Smooth muscle cell of the brain vasculature (primary cell): ENCODE measurements around the gene TACC2.

Experiments used
- DNase-seq: peaks from one replicate; pipeline ENCODE4 v3.0.0-alpha.2; 2012; ENCODE audit warnings: low read depth, low spot score

TACC2 gene

DNA sequence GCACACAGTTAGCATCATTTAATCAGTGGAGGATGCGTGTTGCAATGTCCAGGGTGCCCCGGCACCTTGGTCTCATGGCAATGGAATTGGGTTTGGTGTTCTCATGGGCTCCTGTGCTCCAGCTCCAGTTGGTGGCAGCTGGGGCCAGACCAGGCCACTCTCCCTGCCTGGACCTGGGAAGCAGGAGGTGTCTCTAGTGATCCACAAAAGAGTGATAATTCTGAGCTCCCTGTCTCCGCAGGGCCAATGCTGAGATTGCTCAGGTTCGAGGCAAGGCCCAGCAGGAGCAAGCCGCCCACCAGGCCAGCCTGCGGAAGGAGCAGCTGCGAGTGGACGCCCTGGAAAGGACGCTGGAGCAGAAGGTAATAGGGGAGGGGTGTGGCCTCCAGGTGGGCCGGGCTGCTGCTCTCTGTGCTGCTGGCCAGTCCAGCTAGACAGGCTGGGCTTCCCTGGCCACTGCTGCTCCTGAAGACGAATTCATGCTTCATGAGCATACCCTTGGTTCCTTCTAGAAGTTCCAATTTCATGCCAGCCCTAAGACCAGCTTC lies 260.4 kb downstream of the TACC2 start:
- DNase-seq = no peak

GRCh38 chr10:122249991-122250750 lies 261.2 kb downstream of the TACC2 start:
- DNase-seq = no peak

GRCh38 chr10:122251459-122252255 lies 262.7 kb downstream of the TACC2 start:
- DNase-seq = no peak

DNA sequence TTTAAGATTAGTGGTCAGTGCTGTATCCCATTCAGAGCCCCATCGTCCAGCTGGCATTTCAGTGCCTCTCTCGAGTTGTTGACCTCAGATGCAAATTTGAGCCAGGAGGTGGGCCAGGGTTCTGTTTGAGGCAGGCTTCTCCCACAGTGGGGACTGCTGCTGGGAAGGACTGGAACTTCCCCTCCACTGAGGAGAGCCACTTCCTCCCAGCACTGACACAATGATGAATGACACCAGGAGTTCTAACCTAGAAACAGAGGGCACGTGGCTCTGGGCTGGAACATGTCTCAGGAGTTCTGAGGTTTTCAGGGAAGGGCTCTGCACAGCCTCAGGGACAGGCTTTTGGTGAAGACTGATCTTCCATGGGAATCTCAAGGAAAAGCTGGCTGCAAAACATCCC lies 263.8 kb downstream of the TACC2 start:
- DNase-seq = no peak

- no peak for DNase-seq
These were observed 264.6 kb downstream of the TACC2 start for GRCh38 chr10:122253605-122254004.

DNA sequence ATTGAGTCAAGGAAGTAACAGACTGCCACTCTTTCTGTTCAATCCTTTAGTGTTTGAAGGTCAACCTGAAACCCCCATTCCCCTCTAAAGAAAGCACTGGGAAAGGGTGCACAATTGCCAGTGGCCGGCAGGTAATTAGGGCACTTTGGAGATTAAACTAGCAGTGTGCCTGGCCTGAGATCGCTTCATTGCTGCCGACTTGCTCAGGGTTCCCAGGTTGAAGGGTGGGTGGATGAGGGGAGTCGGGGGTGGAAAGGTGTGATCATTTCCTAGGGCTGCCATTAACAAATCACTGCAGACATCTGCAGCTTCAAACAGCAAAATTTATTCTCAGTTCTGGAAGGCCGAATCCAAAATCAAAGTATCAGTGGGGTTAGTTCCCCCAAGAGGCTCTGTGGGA lies 265.9 kb downstream of the TACC2 start:
- no peak for DNase-seq

DNA sequence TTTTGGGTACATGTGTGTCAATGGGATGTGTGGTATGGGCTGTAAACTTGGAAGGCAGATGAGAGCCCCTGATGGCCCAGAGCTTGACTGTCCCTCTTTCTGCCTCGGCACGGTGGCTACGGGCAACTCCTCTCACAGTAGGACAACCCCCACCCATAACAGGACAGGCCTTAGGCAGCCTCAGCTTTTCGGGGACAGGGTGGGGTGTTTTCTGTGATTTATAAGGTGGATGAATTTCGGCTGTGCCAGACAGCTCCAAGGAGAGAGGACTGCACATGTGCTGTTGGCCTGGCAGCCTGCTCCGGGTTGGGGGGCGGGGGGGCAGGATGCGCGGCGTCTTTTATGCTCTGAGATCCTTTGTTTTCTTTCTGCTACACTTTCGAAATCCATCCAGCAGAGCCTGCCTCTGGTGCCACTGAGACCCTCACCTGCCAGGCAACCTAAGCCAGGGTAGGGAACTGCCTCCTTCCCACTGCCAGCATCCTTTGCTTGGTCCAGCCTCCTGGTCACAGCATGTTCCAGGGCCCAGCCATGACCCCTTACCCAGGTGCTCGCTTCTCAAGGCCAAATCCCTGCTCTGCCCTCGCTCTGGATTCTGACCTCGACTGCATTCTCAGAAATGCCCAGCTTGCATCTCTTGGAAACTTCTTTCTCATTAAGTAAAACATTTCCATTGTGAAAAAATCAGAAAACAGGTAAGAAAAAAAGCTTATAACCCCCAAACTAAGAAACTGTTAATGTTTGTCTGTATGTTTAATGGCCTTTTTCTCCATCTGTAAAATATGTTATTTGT lies 266.7 kb downstream of the TACC2 start:
- no peak for DNase-seq

DNA sequence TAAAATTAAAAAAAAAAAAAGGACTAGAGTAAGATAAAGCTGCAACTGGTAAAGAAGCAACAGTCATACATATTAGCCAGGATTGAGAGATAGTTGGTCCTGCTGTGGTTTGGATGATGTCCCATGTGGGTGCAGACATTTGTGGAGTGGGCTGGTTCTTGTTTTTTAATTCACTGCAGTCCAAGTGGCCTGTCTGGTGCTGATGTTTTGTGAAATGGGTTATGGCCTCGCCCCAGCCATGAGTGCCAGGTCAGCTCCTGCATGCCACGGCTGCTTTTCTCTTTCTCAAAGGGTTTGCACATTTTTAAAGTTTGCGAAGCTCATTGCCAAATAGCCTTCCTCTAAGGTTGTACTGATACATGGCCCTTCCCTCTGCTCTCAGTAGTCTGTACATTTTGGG lies 268.1 kb downstream of the TACC2 start:
- no peak for DNase-seq

DNA sequence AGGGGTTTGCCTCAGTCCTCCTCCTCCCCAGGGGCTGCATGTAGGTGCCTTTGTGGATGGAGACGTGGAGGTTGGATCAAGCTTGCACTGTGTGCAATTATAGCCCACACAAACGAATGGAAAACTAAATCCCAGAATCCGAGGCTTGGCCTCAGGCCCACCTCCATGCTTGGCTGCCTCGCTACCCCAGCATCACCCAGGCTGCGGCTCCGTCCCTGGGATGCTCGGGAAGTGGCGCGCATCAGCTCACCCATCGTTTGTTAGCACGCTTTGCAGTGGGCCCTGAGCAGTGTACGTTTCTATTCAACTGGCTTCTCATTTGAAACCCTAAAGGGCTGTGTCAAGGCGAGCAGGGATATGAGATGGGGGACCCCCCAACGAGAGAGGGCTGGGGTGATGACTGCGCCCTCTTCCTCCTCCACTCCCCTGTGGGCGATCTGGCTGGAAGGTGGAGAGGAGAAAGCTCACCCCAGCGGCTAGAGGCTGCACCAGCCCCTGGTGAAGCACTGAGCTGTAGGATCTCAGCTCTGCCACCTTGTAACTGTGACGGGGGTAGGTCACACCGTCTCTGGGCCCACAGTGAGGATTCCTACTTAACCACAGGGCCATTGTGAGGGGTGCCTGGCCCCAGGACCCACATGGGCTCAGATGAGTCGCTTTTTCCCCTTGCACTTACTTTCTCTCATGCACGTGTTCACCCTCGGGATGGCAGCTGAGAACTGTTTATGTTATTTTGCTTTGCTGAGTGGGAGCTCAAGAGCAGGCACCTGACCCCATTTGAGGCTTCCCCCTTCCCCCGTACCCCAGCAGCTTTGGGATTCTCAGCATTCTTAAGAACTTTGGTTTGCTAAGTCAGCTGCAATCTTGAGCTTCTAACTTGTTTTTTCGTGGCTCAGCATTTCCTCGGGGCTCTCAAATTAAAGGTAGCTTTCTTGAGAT lies 269.4 kb downstream of the TACC2 start:
- DNase-seq = no peak

- DNase-seq = no peak
These were observed 270.1 kb downstream of the TACC2 start for GRCh38 chr10:122259075-122259466.

- DNase-seq = no peak
These were observed 272.6 kb downstream of the TACC2 start for GRCh38 chr10:122261584-122261983.

DNA sequence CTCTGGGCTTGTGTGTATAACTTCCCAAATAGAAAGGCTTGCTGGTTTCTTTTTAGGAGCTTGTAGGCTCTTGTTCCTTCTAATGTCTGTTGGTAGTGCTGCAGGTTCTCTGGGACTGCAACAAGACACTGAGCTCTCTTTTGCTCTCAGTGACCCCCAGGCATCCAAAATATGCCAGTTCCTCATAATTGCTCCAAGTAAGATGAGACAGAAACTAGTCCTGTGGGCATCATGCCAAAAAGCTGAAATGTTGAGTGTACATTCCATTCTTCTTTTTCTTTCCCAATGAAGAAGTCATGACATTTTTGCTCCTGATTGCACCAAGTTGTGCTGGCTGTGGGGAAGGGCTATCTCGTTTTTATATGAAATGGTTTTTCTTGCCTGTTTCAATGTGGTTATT lies 275.0 kb downstream of the TACC2 start:
- peak; percentile 33 for DNase-seq

DNA sequence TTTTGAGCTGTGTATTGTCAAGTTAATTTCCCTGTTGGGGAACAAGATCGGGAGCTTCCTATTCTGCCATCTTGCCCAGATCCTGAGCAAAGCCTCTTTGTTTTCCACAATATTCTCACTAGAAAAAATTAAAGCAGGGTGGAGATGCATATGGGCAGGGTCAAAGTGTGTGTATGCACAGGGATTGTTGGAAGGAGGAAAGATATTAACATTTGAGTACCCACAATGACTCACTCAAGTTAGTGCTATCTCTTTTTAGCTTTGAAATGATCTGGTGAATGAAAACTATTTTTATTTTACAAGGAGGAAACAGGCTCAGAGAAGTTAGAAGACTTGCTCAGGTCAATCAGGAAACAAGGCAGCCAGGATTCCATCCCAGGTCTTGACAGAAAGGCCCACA lies 275.5 kb downstream of the TACC2 start:
- no peak for DNase-seq

DNA sequence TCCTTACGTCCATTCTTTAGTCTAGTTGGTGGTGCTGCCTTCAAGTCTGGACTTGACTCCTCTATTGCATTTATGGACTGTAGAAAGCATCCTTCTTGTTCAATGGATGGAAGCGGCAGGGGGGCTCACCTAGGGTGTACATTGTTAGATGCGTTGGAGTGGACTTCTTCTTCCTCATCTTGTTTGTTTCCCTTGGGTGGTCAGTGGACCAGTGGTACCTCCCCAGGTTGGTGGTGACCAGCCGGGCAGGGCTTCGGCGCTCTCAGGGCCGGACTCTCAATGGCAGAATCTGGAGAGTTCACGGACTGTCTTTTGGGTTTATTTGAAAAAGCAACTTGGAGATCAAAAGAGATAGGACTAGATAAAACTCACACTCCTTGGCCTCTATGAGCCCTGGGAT lies 276.0 kb downstream of the TACC2 start:
- DNase-seq = no peak

- no peak for DNase-seq
These were observed 276.9 kb downstream of the TACC2 start for GRCh38 chr10:122265896-122266295.

DNA sequence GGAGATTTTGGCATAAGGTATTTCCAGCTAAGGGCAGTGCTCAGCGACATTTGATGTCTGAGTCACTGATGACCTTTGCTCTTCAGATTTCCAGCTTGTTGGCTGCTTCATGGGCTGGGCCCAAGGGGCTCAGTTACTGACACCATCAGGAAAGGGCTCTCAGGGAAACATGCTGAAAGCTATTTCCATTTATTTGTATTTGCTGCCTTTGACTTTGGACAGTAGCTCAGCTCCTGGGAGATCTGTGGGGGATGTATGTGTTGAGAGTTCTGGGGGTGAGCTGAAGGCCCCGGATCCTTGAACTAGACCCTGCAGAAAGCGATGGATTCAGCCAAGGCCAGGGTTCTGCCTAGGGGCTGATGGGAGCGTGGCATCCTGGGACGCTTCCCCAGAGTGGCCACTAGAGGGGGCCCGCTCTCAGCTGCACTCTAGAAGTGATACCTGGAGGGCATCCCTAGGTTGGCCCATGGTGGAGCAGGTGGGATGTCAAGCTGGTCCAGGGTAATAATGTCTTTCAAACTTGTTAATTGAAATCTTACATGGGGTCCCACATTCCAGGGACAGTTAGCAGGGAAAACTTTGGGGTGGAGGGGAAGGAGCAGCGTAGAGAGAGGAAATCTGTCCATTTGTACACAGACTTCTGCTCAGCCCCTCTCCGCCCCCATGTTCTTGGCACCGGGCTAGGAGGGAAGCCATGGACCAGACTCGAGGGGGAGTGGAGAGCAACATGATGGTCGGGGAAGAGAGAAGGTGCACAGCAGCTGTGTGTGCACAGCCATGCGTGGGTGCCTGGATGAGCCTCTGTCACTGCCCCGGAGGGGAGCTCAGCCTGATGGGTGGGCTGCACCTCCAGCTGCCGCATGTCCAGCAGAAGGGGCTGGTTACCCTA lies 279.1 kb downstream of the TACC2 start:
- DNase-seq = no peak

DNA sequence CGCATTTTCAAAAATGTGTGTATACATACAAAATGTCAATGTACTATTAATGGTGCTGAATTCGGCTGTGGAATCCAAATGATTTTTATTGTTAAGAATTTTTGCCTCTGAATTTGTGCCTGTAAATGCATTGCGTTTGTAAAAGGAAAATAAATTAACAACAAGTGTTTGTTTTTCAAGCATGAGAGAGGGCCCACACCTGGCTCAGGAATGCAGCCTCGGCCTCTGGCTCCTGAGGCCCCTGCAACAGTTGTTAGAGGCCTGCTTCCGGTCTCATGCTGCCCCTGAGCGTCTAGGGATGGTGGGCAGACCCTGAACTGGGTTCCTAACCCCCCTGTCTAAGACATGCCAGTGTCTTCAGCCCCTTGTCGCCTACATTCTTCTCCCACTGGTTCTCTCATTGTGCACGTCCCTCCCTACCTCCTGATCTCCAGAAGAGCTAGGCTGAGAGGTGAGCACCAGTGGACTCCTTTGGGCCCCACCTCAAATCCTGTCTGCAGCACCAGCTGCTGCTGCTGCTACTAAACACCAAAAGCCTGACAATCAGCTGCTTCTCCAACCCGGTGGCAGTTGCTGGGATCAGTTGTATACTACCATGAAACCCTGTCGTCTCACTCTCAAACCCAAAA lies 280.2 kb downstream of the TACC2 start:
- no peak for DNase-seq

- no peak for DNase-seq
These were observed 282.1 kb downstream of the TACC2 start, which contains the start of gene BTBD16 for GRCh38 chr10:122271076-122271475. TSS of gene BTBD16 (plus strand) at chr10:122271296. CDS start at chr10:122275082, 3,786 bp downstream.

DNA sequence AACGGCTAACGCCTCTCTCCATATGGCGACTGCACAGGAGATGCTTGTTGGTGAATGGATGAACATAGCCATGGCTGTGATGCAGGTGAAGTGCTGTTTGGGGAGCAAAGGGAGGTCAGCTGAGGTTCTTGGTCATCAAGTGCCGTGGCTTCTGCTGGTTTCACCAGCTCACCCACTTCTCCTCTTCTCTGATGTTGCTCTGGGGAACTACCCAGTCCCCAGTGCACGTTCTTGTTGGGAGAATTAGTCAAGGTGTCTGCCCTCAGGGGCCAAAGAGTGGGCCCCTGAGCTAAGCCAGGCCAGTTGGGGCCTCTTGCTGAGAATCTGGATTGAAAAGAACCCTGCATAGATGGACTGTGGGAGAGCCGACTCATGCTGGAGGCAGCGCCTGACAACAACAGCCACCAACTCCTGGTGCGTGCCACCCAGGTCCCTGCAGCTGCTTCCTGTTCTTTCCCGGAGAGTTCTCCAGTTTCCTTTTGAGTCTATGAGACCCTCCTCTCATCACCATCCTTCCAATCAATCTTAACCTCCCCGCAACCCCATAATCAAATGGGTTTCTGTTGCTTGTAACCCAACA lies 285.1 kb downstream of the TACC2 start:
- no peak for DNase-seq
